Measurements from ENCODE around the gene SLC6A16.

DNA sequence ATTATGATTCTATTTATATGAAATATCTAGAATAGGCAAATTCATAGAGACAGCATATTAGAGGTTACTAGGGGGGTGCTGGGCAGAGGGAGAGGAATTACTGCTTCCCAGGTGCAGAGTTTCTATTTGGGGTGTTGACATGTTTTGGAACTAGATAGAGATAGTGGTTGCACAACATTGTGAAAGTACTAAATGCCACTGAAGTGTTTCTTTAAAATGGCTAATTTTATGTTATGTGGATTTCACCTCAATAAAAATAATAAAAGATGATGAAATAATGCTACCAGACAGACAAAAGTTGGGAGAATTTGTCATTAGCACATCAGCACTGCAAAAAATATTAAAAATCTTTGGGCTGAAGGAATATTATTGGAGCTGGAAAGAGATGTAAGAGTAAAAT is 63.4 kb downstream of the SLC6A16 start:
- TF ChIP-seq, protein P1, sequence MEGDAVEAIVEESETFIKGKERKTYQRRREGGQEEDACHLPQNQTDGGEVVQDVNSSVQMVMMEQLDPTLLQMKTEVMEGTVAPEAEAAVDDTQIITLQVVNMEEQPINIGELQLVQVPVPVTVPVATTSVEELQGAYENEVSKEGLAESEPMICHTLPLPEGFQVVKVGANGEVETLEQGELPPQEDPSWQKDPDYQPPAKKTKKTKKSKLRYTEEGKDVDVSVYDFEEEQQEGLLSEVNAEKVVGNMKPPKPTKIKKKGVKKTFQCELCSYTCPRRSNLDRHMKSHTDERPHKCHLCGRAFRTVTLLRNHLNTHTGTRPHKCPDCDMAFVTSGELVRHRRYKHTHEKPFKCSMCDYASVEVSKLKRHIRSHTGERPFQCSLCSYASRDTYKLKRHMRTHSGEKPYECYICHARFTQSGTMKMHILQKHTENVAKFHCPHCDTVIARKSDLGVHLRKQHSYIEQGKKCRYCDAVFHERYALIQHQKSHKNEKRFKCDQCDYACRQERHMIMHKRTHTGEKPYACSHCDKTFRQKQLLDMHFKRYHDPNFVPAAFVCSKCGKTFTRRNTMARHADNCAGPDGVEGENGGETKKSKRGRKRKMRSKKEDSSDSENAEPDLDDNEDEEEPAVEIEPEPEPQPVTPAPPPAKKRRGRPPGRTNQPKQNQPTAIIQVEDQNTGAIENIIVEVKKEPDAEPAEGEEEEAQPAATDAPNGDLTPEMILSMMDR (conservative IDR thresholded peaks at IDR 0.05; ENCODE audit: low read depth, low read length): no peak
- no peak for TF ChIP-seq EZH2 (IDR thresholded peaks at IDR 0.05; ENCODE audit: borderline replicate concordance, low read depth, low read length, poor library complexity, severe bottlenecking)
